Vagina (tissue), 2 donors: ENCODE data around the gene B4GALNT4. TPM values are rescaled to one million over a fixed set of nuclear protein-coding genes. Genes with fewer than 3 reads are reported as not detected.

ENCODE experiments used
- DNase-seq, 2 donors: peaks; one replicate each; pipeline ENCODE4 v3.0.0-alpha.2; 2017; ENCODE audit errors: extremely low spot score in 2 of 2
- H3K27ac ChIP-seq: fragments of 200-600 bp; sonication (generic); one replicate; pipeline ENCODE4 v1.5.1; 2019
- H3K27me3 ChIP-seq: fragments of 200-600 bp; sonication (generic); one replicate; pipeline ENCODE4 v1.5.1; 2019
- H3K36me3 ChIP-seq, 2 donors: fragments of 200-600 bp; sonication (generic); one replicate each; pipeline ENCODE4 v1.5.1; 2017 to 2019
- H3K4me1 ChIP-seq: fragments of 200-600 bp; sonication (generic); one replicate; pipeline ENCODE4 v1.5.1; 2019
- H3K4me3 ChIP-seq, 2 donors: fragments of 200-600 bp; sonication (generic); 1 replicate in 1 of 2; 2 replicates in 1 of 2; pipeline ENCODE4 v1.5.1; 2016 to 2019
- H3K9me3 ChIP-seq: fragments of 200-600 bp; sonication (generic); one replicate; pipeline ENCODE4 v1.5.1; 2019
- POLR2A ChIP-seq, 2 donors: fragments of 450-650 bp; IDR thresholded peaks; one replicate each; pipeline ENCODE4 v1.6.1; 2017; ENCODE audit warnings: antibody characterized with exemption in 2 of 2, mild to moderate bottlenecking in 2 of 2, moderate library complexity in 2 of 2
- POLR2AphosphoS5 ChIP-seq, 2 donors: sonication (generic); formaldehyde crosslinking; IDR thresholded peaks; one replicate each; pipeline ENCODE4 v1.9.0; 2017; ENCODE audit warnings: antibody characterized with exemption in 2 of 2, mild to moderate bottlenecking in 2 of 2, low read depth in 1 of 2; ENCODE audit not compliant: insufficient read depth in 1 of 2
- intact Hi-C: fragments of 100-400 bp; cut with DNase I; formaldehyde crosslinking; loops from one replicate; pipeline ENCODE4 v1.15.1; 2023
- total RNA-seq: library from RNA; depleted of rRNA; stranded (reverse); fragments of >200 nt; gene quantifications from one replicate; pipeline ENCODE4 v1.2.3, GENCODE V29; 2016
- TF ChIP-seq, protein P1 (sequence below), 3 experiments: fragments of 450-650 bp in 2 of 3; fragments of 200-600 bp in 1 of 3; sonication (generic) in 1 of 3; IDR thresholded peaks; one replicate each; pipeline ENCODE4 v1.5.1; 2017 to 2019; ENCODE audit warnings: antibody characterized with exemption in 3 of 3, mild to moderate bottlenecking in 2 of 3, moderate library complexity in 2 of 3

B4GALNT4 gene
- total RNA-seq, 1 donor from 2014 or later = 15.5 TPM

- intact Hi-C loops = no loop called here
- Histone ChIP-seq H3K9me3 (no peaks in the 10 kb centered on the region), H3K36me3 (no peaks in the 10 kb centered on the region), H3K4me3 (no peak overlapping the region), H3K4me1 (no peaks in the 10 kb centered on the region), H3K27me3 (no peaks in the 10 kb centered on the region), H3K27ac (no peak overlapping the region)
- TF ChIP-seq, protein P1, sequence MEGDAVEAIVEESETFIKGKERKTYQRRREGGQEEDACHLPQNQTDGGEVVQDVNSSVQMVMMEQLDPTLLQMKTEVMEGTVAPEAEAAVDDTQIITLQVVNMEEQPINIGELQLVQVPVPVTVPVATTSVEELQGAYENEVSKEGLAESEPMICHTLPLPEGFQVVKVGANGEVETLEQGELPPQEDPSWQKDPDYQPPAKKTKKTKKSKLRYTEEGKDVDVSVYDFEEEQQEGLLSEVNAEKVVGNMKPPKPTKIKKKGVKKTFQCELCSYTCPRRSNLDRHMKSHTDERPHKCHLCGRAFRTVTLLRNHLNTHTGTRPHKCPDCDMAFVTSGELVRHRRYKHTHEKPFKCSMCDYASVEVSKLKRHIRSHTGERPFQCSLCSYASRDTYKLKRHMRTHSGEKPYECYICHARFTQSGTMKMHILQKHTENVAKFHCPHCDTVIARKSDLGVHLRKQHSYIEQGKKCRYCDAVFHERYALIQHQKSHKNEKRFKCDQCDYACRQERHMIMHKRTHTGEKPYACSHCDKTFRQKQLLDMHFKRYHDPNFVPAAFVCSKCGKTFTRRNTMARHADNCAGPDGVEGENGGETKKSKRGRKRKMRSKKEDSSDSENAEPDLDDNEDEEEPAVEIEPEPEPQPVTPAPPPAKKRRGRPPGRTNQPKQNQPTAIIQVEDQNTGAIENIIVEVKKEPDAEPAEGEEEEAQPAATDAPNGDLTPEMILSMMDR (IDR thresholded peaks at IDR 0.05) = no peak
- no peak for TF ChIP-seq POLR2AphosphoS5 (IDR thresholded peaks at IDR 0.05; ENCODE audit: insufficient read depth in 1 of 2, low read depth in 1 of 2)
- no peak for DNase-seq
Measured at GRCh38 chr11:379205-380094, 10.2 kb downstream of the B4GALNT4 start.

DNA sequence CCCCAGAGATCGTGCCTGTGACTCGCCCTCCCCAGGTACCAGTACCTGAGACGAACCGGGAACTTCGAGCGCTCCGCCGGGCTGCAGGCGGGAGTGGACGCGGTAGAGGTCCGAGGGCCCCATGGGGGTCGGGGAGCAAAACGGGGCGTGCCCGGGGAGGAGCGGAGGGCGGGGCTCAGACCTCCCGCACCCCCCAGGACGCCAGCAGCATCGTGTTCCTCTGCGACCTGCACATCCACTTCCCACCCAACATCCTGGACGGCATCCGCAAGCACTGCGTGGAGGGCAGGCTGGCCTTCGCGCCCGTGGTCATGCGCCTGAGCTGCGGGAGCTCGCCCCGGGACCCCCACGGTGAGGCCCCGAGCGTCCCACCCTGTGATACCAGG lies 10.8 kb downstream of the B4GALNT4 start:
- TF ChIP-seq POLR2A (IDR thresholded peaks at IDR 0.05) = no peak
- TF ChIP-seq, protein P1 (IDR thresholded peaks at IDR 0.05) = no peak
- H3K9me3 ChIP-seq = no peaks in the 10 kb centered on the region

DNA sequence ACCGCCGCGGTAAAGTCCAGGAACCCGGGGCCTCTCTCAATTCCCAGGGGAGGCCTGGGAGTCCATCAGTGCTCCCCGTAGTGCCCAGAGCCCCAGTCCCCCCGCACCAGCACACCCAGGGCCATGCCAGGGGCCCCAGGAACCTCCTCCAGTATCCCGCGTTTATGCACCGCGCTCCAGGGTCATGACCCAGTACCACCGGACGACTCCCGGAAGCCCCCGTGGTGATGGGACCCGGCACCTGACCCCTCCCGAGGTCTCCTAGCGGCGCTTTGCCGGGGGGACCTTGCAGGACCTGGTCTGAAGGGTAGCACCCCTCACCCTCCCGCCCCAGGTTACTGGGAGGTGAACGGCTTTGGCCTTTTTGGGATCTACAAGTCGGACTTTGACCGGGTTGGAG lies 11.2 kb downstream of the B4GALNT4 start:
- Histone ChIP-seq H3K9me3 (no peaks in the 10 kb centered on the region), H3K27me3 (no peaks in the 10 kb centered on the region), H3K4me1 (no peaks in the 10 kb centered on the region), H3K4me3 (no peak overlapping the region), H3K27ac (no peak overlapping the region), H3K36me3 (no peaks in the 10 kb centered on the region)
- DNase-seq = no peak
- TF ChIP-seq, protein P1 (IDR thresholded peaks at IDR 0.05) = no peak
- TF ChIP-seq POLR2A (IDR thresholded peaks at IDR 0.05) (no peak), POLR2AphosphoS5 (IDR thresholded peaks at IDR 0.05; ENCODE audit: insufficient read depth in 1 of 2, low read depth in 1 of 2) (no peak)
- intact Hi-C loops = no loop called here

More for the DNA sequence above, 10.8 kb downstream of the B4GALNT4 start:
- Histone ChIP-seq H3K27ac (no peak overlapping the region), H3K27me3 (no peaks in the 10 kb centered on the region), H3K4me3 (no peak overlapping the region), H3K4me1 (no peaks in the 10 kb centered on the region), H3K36me3 (no peaks in the 10 kb centered on the region)
- no peak for DNase-seq
- intact Hi-C loops = no loop called here

DNA sequence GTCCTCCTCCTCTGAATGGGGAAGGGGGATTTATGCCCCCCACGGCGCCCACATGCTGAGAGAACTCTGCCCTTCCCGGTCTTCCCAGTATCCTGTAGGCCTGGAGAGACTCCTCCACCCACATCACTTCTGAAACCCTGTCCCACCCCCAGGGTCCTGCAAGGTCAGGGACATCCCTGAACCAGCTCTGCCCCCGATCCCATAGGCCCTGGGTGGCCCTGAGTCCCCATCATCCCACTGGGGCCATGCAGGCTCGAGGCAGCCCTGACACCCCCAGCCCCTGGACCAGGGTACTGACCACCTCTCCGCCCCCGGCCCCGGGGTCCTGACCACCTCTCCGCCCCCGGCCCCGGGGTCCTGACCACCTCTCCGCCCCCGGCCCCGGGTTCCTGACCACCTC lies 11.7 kb downstream of the B4GALNT4 start:
- no peaks in the 10 kb centered on the region for H3K27me3 ChIP-seq
- no peak overlapping the region for H3K4me3 ChIP-seq
- intact Hi-C loops = no loop called here
- TF ChIP-seq POLR2AphosphoS5 (IDR thresholded peaks at IDR 0.05; ENCODE audit: insufficient read depth in 1 of 2, low read depth in 1 of 2) (no peak), POLR2A (IDR thresholded peaks at IDR 0.05) (no peak)
- TF ChIP-seq, protein P1 (IDR thresholded peaks at IDR 0.05) = no peak
- no peaks in the 10 kb centered on the region for H3K9me3 ChIP-seq
- H3K27ac ChIP-seq = no peak overlapping the region
- no peak for DNase-seq
- H3K4me1 ChIP-seq = no peaks in the 10 kb centered on the region
- H3K36me3 ChIP-seq = no peaks in the 10 kb centered on the region

GRCh38 chr11:381501-382072 lies 12.3 kb downstream of the B4GALNT4 start:
- Histone ChIP-seq H3K9me3 (no peaks in the 10 kb centered on the region), H3K4me3 (no peak overlapping the region), H3K4me1 (no peaks in the 10 kb centered on the region), H3K36me3 (no peaks in the 10 kb centered on the region), H3K27me3 (no peaks in the 10 kb centered on the region), H3K27ac (no peak overlapping the region)
- intact Hi-C loops = no loop called here
- no peak for DNase-seq
- TF ChIP-seq POLR2A (IDR thresholded peaks at IDR 0.05) (no peak), POLR2AphosphoS5 (IDR thresholded peaks at IDR 0.05; ENCODE audit: insufficient read depth in 1 of 2, low read depth in 1 of 2) (no peak)
- TF ChIP-seq, protein P1 (IDR thresholded peaks at IDR 0.05) = no peak
